Hematopoietic multipotent progenitor cell (in vitro differentiated cells): Measurements from ENCODE around the gene PDRG1. TPM values are rescaled to one million over a fixed set of nuclear protein-coding genes. Genes with fewer than 3 reads are reported as not detected.
"Not testable (repeated sequence)": the region's sequence is repeated elsewhere in the genome, so short reads cannot be mapped to it uniquely, and the experiment has no call there.

Experiments
- DNase-seq, 3 donors: peaks; one replicate each; pipeline ENCODE4 v3.0.0-alpha.2; 2011 to 2015; ENCODE audit warnings: low read depth in 2 of 3, low spot score in 2 of 3
- total RNA-seq: library from RNA; depleted of rRNA; stranded (reverse); fragments of >200 nt; gene quantifications from one replicate; pipeline ENCODE4 v1.2.3, GENCODE V29; 2012

PDRG1 gene
- total RNA-seq, 1 donor: 7.5 TPM

- not testable (repeated sequence) for DNase-seq
Observed at GRCh38 chr20:31929631-31930030, 22.2 kb downstream of the PDRG1 start.

GRCh38 chr20:31927627-31928159 is 24.2 kb downstream of the PDRG1 start:
- no peak for DNase-seq

GRCh38 chr20:31926493-31926892 is 25.4 kb downstream of the PDRG1 start:
- DNase-seq: no peak

GRCh38 chr20:31925631-31926030 is 26.2 kb downstream of the PDRG1 start:
- DNase-seq: no peak

GRCh38 chr20:31924561-31924960 is 27.3 kb downstream of the PDRG1 start:
- no peak for DNase-seq

GRCh38 chr20:31923388-31924331 is 28.2 kb downstream of the PDRG1 start:
- DNase-seq: peak in 1 of 3 donors; percentile 35

- DNase-seq: no peak
Observed at GRCh38 chr20:31922588-31922987, 29.3 kb downstream of the PDRG1 start.

GRCh38 chr20:31922181-31922580 is 29.7 kb downstream of the PDRG1 start:
- DNase-seq: no peak

GRCh38 chr20:31921480-31921879 is 30.4 kb downstream of the PDRG1 start:
- DNase-seq: not testable (repeated sequence)

GRCh38 chr20:31920275-31920855 is 31.5 kb downstream of the PDRG1 start:
- DNase-seq: no peak

GRCh38 chr20:31919410-31920155 is 32.3 kb downstream of the PDRG1 start:
- no peak for DNase-seq

GRCh38 chr20:31918466-31919105 is 33.3 kb downstream of the PDRG1 start:
- no peak for DNase-seq

- peak in 2 of 3 donors; percentile 18 to 65 for DNase-seq
Observed at GRCh38 chr20:31917962-31918412, 33.9 kb downstream of the PDRG1 start.

GRCh38 chr20:31916708-31917107 is 35.1 kb downstream of the PDRG1 start:
- DNase-seq: no peak

- DNase-seq: no peak
Observed at GRCh38 chr20:31915491-31916280, 36.2 kb downstream of the PDRG1 start.

- DNase-seq: no peak
Observed at GRCh38 chr20:31914170-31914569, 37.7 kb downstream of the PDRG1 start.

- no peak for DNase-seq
Observed at GRCh38 chr20:31913431-31914157, 38.3 kb downstream of the PDRG1 start.

- no peak for DNase-seq
Observed at GRCh38 chr20:31910071-31910803, 41.6 kb downstream of the PDRG1 start.
